H1 (cell line): ENCODE results near the gene TINCR. TPM values are rescaled to one million over a fixed set of nuclear protein-coding genes. Genes with fewer than 3 reads are reported as not detected.
A peak's percentile ranks its signal among the peaks of the same experiment; 100 is the strongest.

Source experiments
- CTCF ChIA-PET: fragments of 300-600 bp; sonication (Branson Sonifier 250); formaldehyde crosslinking; loops from one replicate; lab custom pipeline; 2021; ENCODE audit not compliant: partially characterized antibody; lab: Charles Lee
- POLR2A ChIA-PET: fragments of 300-600 bp; sonication (Branson Sonifier 250); formaldehyde crosslinking; loops from one replicate; lab custom pipeline; 2021; ENCODE audit warnings: inconsistent platforms; ENCODE audit not compliant: partially characterized antibody; lab: Charles Lee
- DNase-seq, 2 experiments: peaks; one replicate each; pipeline versions ENCODE4 v3.0.0 to v3.0.0-alpha.2; 2010 to 2022; ENCODE audit warnings: low spot score in 2 of 2, low read depth in 1 of 2, mixed read lengths in 1 of 2
- FAIRE-seq: peaks from 2 replicates; lab custom pipeline; 2011; peaks lifted over from hg19 to GRCh38; lab: Jason Lieb, UNC
- H2AFZ ChIP-seq: 2 replicates; pipeline ENCODE4 v1.8.1; 2012; ENCODE audit warnings: low read length, inconsistent platforms
- H2AK5ac ChIP-seq: 2 replicates; pipeline ENCODE4 v1.6.1; 2013; ENCODE audit warnings: low read depth, low read length
- H2BK120ac ChIP-seq: replicated peaks from 2 replicates; pipeline ENCODE3; 2013; ENCODE audit warnings: low read depth, low read length, inconsistent platforms
- H2BK12ac ChIP-seq: 2 replicates; pipeline ENCODE4 v1.6.1; 2013; ENCODE audit warnings: low read depth, low read length
- H2BK15ac ChIP-seq: 2 replicates; pipeline ENCODE4 v1.6.1; 2013; ENCODE audit warnings: low read length
- H2BK20ac ChIP-seq: 2 replicates; pipeline ENCODE4 v1.6.1; 2013; ENCODE audit warnings: low read length
- H2BK5ac ChIP-seq: 2 replicates; pipeline ENCODE4 v1.6.1; 2013; ENCODE audit warnings: low read depth, low read length
- H3K14ac ChIP-seq: 2 replicates; pipeline ENCODE4 v1.6.1; 2013; ENCODE audit warnings: inconsistent platforms; ENCODE audit not compliant: insufficient read length
- H3K18ac ChIP-seq: 2 replicates; pipeline ENCODE4 v1.6.1; 2013; ENCODE audit warnings: low read length; ENCODE audit errors: extremely low read depth
- H3K23ac ChIP-seq: 2 replicates; pipeline ENCODE4 v1.6.1; 2013; ENCODE audit warnings: inconsistent platforms; ENCODE audit not compliant: insufficient read length
- H3K23me2 ChIP-seq: 2 replicates; pipeline ENCODE4 v1.6.1; 2013; ENCODE audit warnings: low read depth, low read length
- H3K27ac ChIP-seq: 2 replicates; pipeline ENCODE4 v1.6.1; 2011; ENCODE audit warnings: low read depth, low read length, inconsistent platforms
- H3K27me3 ChIP-seq, 4 experiments: replicated peaks in 1 of 4; 1 replicate in 1 of 4; 2 replicates in 3 of 4; pipeline versions ENCODE4 v1.6.1 to v1.8.1; 2011 to 2013; ENCODE audit warnings: low read length in 3 of 4, mild to moderate bottlenecking in 3 of 4, inconsistent platforms in 2 of 4, mixed read lengths in 2 of 4, moderate library complexity in 1 of 4; ENCODE audit not compliant: control insufficient read depth in 3 of 4, insufficient read depth in 3 of 4; ENCODE audit errors: extremely low read depth in 1 of 4
- H3K36me3 ChIP-seq, 4 experiments: 2 replicates each; pipeline versions ENCODE4 v1.6.1 to v1.8.1; 2011 to 2013; ENCODE audit warnings: mild to moderate bottlenecking in 4 of 4, low read length in 3 of 4, moderate library complexity in 2 of 4, control low read depth in 1 of 4, inconsistent platforms in 1 of 4; ENCODE audit not compliant: insufficient read depth in 4 of 4, control insufficient read depth in 2 of 4
- H3K4ac ChIP-seq: replicated peaks from 2 replicates; pipeline ENCODE3; 2013; ENCODE audit warnings: low read length, low read depth, mixed read lengths, inconsistent platforms; ENCODE audit not compliant: insufficient read length
- H3K4me1 ChIP-seq, 4 experiments: replicated peaks in 1 of 4; 1 replicate in 1 of 4; 2 replicates in 3 of 4; pipeline versions ENCODE4 v1.6.1 to v1.8.1; 2011 to 2013; ENCODE audit warnings: low read length in 3 of 4, inconsistent platforms in 2 of 4, mixed read lengths in 1 of 4; ENCODE audit not compliant: insufficient read depth in 4 of 4, control insufficient read depth in 3 of 4
- H3K4me2 ChIP-seq, 2 experiments: 2 replicates each; pipeline versions ENCODE4 v1.6.1 to v1.8.1; 2011 to 2013; ENCODE audit warnings: low read depth in 2 of 2, low read length in 2 of 2, control low read depth in 1 of 2, inconsistent platforms in 1 of 2, mild to moderate bottlenecking in 1 of 2; ENCODE audit not compliant: insufficient read depth in 1 of 2
- H3K4me3 ChIP-seq, 4 experiments: fragments of 200-600, 300-600 bp in 1 of 4; sonication (generic), shearing (Covaris generic), sonication (Bioruptor Twin) in 1 of 4; 2 replicates each; pipeline versions ENCODE4 v1.5.1 to v1.8.1; 2011 to 2016; ENCODE audit warnings: low read length in 4 of 4, low read depth in 3 of 4, control low read depth in 2 of 4, inconsistent platforms in 2 of 4, mild to moderate bottlenecking in 2 of 4, mixed read lengths in 1 of 4, moderate library complexity in 1 of 4; ENCODE audit not compliant: insufficient read depth in 2 of 4; ENCODE audit errors: extremely low read depth in 1 of 4
- H3K56ac ChIP-seq: replicated peaks from 2 replicates; pipeline ENCODE3; 2013; ENCODE audit warnings: low read depth, mild to moderate bottlenecking, mixed read lengths, low read length, inconsistent platforms; ENCODE audit not compliant: insufficient read length
- H3K79me1 ChIP-seq: 2 replicates; pipeline ENCODE4 v1.6.1; 2013; ENCODE audit warnings: low read depth, low read length, control low read depth
- H3K79me2 ChIP-seq, 2 experiments: 2 replicates each; pipeline versions ENCODE4 v1.6.1 to v1.8.1; 2012 to 2013; ENCODE audit warnings: low read length in 2 of 2, mild to moderate bottlenecking in 2 of 2, inconsistent platforms in 1 of 2; ENCODE audit not compliant: insufficient read depth in 2 of 2, control insufficient read depth in 1 of 2
- H3K9ac ChIP-seq, 4 experiments: replicated peaks in 1 of 4; 1 replicate in 1 of 4; 2 replicates in 3 of 4; pipeline versions ENCODE4 v1.6.1 to v1.8.1; 2011 to 2013; ENCODE audit warnings: low read depth in 3 of 4, low read length in 3 of 4, control low read depth in 2 of 4, mild to moderate bottlenecking in 2 of 4, moderate library complexity in 2 of 4, inconsistent platforms in 1 of 4; ENCODE audit errors: extremely low read depth in 1 of 4
- H3K9me3 ChIP-seq, 2 experiments: 2 replicates each; pipeline versions ENCODE4 v1.6.1 to v1.8.1; 2012 to 2013; ENCODE audit warnings: mild to moderate bottlenecking in 2 of 2, moderate library complexity in 2 of 2, control low read depth in 1 of 2, inconsistent platforms in 1 of 2, low read depth in 1 of 2, low read length in 1 of 2, mixed read lengths in 1 of 2; ENCODE audit not compliant: insufficient read depth in 2 of 2
- H4K20me1 ChIP-seq, 2 experiments: replicated peaks in 1 of 2; 2 replicates each; pipeline versions ENCODE3 to v1.8.1; 2011 to 2013; ENCODE audit warnings: inconsistent platforms in 2 of 2, low read length in 2 of 2, mild to moderate bottlenecking in 1 of 2; ENCODE audit not compliant: insufficient read depth in 2 of 2, control insufficient read depth in 1 of 2
- H4K5ac ChIP-seq: 2 replicates; pipeline ENCODE4 v1.6.1; 2013; ENCODE audit warnings: low read length, low read depth, mixed read lengths, inconsistent platforms; ENCODE audit not compliant: insufficient read length
- H4K8ac ChIP-seq: 2 replicates; pipeline ENCODE4 v1.8.0; 2013; ENCODE audit warnings: mild to moderate bottlenecking, moderate library complexity, low read length, inconsistent platforms; ENCODE audit not compliant: insufficient read depth; ENCODE audit errors: extremely low read depth
- H4K91ac ChIP-seq: replicated peaks from 2 replicates; pipeline ENCODE3; 2013; ENCODE audit warnings: low read length, mixed read lengths, inconsistent platforms; ENCODE audit not compliant: insufficient read length
- HDAC2 ChIP-seq, 2 experiments: fragments of 300-600 bp in 1 of 2; sonication (generic) in 1 of 2; IDR thresholded peaks; 2 replicates each; pipeline ENCODE4 v1.6.1; 2011 to 2012; ENCODE audit warnings: low read depth in 2 of 2, low read length in 2 of 2, mild to moderate bottlenecking in 2 of 2, moderate library complexity in 2 of 2, borderline replicate concordance in 1 of 2, inconsistent platforms in 1 of 2
- POLR2A ChIP-seq, 2 experiments: IDR thresholded peaks; 1 replicate in 1 of 2; 2 replicates in 1 of 2; pipeline ENCODE4 v1.6.1; 2011; ENCODE audit warnings: low read depth in 2 of 2, low read length in 2 of 2, mild to moderate bottlenecking in 2 of 2; ENCODE audit errors: control extremely low read depth in 1 of 2
- SUZ12 ChIP-seq: fragments of 200-600 bp; sonication (generic); IDR thresholded peaks from 2 replicates; pipeline ENCODE4 v1.6.1; 2012; ENCODE audit warnings: mild to moderate bottlenecking, inconsistent platforms, low read length, moderate library complexity, mixed read lengths
- TAF1 ChIP-seq: IDR thresholded peaks from 2 replicates; pipeline ENCODE4 v1.6.1; 2011; ENCODE audit warnings: mild to moderate bottlenecking, low read depth, low read length
- WGBS, 2 experiments: shearing (Covaris generic) in 1 of 2; methylation state at CpG; one replicate each; pipeline versions ENCODE4 v1.1.6 to v1.1.7; 2013 to 2015; ENCODE audit warnings: low lambda C conversion rate in 2 of 2, mixed read lengths in 2 of 2, inconsistent platforms in 1 of 2, low coverage in 1 of 2, missing lambda C conversion rate in 1 of 2; ENCODE audit not compliant: insufficient replicate concordance in 2 of 2, insufficient coverage in 1 of 2, insufficient read length in 1 of 2; ENCODE audit errors: extremely low coverage in 1 of 2, missing lambda C conversion rate in 1 of 2; 5-methylcytosine and 5-hydroxymethylcytosine counted together
- polyA plus RNA-seq, 7 experiments: library from polyadenylated mRNA; depleted of rRNA in 3 of 7; stranded (reverse) in 5 of 7; unstranded in 2 of 7; fragments of >200 nt in 5 of 7; fragments of 200-250 nt in 2 of 7; gene quantifications; 1 replicate in 5 of 7; 2 replicates in 1 of 7; 4 replicates in 1 of 7; pipeline versions ENCODE4 v1.2.1 to v1.2.3, GENCODE V29; 2011 to 2013; ENCODE audit warnings: missing spikeins in 2 of 7, mixed read lengths in 2 of 7
- total RNA-seq: library from RNA; stranded (reverse); fragmentation: NEBNext Ultra II Directional; extraction: Animal tissue kit (Norgen Biotek cat#: 25700); gene quantifications from 2 replicates; pipeline ENCODE4 v1.2.1, GENCODE V29; 2021
- TF ChIP-seq, protein P1 (sequence below): IDR thresholded peaks from 2 replicates; pipeline ENCODE4 v1.6.1; 2011; ENCODE audit warnings: low read depth, mild to moderate bottlenecking, low read length; ENCODE audit not compliant: insufficient read depth

Gene TINCR
- total and polyA plus RNA-seq, 2 of the 8 experiments (the other 6 are each of a cell fraction or from before 2014, with no cell fraction given), result 0.52 to 1.4 TPM

DNA sequence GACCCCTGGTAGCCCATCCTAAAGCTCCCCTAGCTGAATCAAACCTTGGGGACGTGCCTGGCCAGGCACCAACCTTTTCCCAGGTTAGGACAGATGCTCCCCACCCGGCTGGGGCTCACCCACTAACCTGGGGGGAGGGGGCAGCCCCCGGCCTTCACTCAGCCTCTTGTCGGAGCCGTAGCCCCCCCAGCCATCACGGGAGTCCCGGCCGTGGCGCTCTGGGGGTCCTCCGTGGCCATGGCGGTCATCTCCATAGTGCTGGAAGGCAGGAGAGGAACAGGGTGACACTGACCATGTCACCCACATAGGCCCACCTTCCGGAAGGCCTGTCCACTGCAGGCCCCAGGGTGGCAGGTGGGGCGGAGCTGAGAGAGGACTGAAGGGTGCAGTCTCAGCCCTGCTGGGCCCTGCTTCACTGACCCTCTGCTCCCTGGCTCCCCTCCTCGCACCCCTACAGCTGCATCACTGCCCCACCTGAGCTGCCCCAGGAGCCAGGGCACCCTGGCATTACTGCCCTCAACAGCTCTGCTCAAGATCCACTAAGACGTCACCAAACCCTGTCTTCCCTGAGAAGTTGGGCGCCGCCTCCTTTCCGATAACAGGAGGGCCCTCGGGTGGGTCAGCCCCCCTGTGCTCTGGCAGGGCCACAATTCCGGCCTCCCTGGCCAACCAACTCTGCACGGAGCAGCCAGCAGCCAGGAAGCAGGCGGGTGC is 22.6 kb upstream of the TINCR start:
- WGBS, 2 experiments, result 93% methylated on average over 18 of the region's 22 CpGs; no CpG with 5 or more reads in 1 of the 2 experiments
- Histone ChIP-seq H3K4ac (no peak overlapping the region), H3K23me2 (peaks cover 2% of the 10 kb centered on the region; the same call in 1 of the 2 replicates), H2AFZ (no peak overlapping the region), H2BK5ac (no peak overlapping the region), H3K23ac (no peak overlapping the region), H3K14ac (no peak overlapping the region), H3K4me3 (no peak overlapping the region), H2AK5ac (no peak overlapping the region), H3K9ac (no peak overlapping the region; a peak in 1 of 7 replicates), H3K4me2 (no peak overlapping the region), H4K5ac (no peak overlapping the region), H2BK12ac (no peak overlapping the region), H3K4me1 (peaks cover 0 to 18% (median 13%) of the 10 kb centered on the region in 4 experiments; a peak in 6 of 7 replicates), H3K56ac (no peak overlapping the region), H2BK20ac (no peak overlapping the region), H3K18ac (no peak overlapping the region), H2BK15ac (no peak overlapping the region), H3K27me3 (no peaks in the 10 kb centered on the region)
- DNase-seq (no peak), FAIRE-seq (no peak)
- CTCF ChIA-PET, result interaction anchor here (1.0 kb wide), 1 partner anchor 864 kb away, joined by 3 read pairs; no protein-coding TSS in a partner anchor
- TF ChIP-seq, protein P1, sequence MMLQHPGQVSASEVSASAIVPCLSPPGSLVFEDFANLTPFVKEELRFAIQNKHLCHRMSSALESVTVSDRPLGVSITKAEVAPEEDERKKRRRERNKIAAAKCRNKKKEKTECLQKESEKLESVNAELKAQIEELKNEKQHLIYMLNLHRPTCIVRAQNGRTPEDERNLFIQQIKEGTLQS, result no peak
- TF ChIP-seq TAF1 (no peak), HDAC2 (IDR thresholded peaks at IDR 0.05; ENCODE audit: borderline replicate concordance in 1 of 2, low read depth in 2 of 2, low read length in 2 of 2) (no peak), SUZ12 (no peak), POLR2A (IDR thresholded peaks at IDR 0.05; ENCODE audit: control extremely low read depth in 1 of 2, low read depth in 2 of 2, low read length in 2 of 2) (no peak)
- TF ChIP-seq, all 59 proteins: peak for 0
- H3K36me3 ChIP-seq, result peaks cover 29 to 61% (median 47%) of the 10 kb centered on the region in 4 experiments; a peak in 7 of 8 replicates
- POLR2A ChIA-PET, result interaction anchor here (0.5 to 1.2 kb wide), 2 partner anchors 74 to 199 kb away, joined by 3 read pairs; no protein-coding TSS in a partner anchor
- H3K79me2 ChIP-seq, result no peaks in the 10 kb centered on the region
- peaks cover 4 to 34% of the 10 kb centered on the region in 2 experiments for H4K20me1 ChIP-seq
- no peaks in the 10 kb centered on the region for H3K9me3 ChIP-seq
- H4K91ac ChIP-seq, result no peak overlapping the region
- H2BK120ac ChIP-seq, result no peak overlapping the region
- H3K27ac ChIP-seq, result 0 out of 2 replicates have a peak overlapping the region, but pooled peaks have one; percentile 47
- peaks cover 12% of the 10 kb centered on the region for H3K79me1 ChIP-seq
- peak overlapping the region; percentile 20; the same call in 1 of the 2 replicates for H4K8ac ChIP-seq
